Measurements from ENCODE around the gene SHISA9. TPM values are rescaled to one million over a fixed set of nuclear protein-coding genes. Genes with fewer than 3 reads are reported as not detected.

SHISA9 gene
- total RNA-seq, 1 experiment from 2014 or later: not detected

GRCh38 chr16:12972246-12972645 lies 70.8 kb downstream of the SHISA9 start:
- Histone ChIP-seq H3K9ac (ENCODE audit: low read length) (no peak overlapping the region), H3K9me3 (ENCODE audit: low read length) (no peaks in the 10 kb centered on the region), H3K4me1 (ENCODE audit: insufficient read depth, low read length) (peaks cover 4% of the 10 kb centered on the region; the same call in 1 of the 2 replicates), H3K36me3 (ENCODE audit: low read depth, low read length) (no peaks in the 10 kb centered on the region), H2AFZ (ENCODE audit: low read length) (no peak overlapping the region), H3K9me2 (replicated peaks; ENCODE audit: low read length) (no peaks in the 10 kb centered on the region), H3K4me3 (ENCODE audit: low read length) (no peak overlapping the region), H3K79me2 (ENCODE audit: low read length) (no peaks in the 10 kb centered on the region), H4K20me1 (ENCODE audit: low read length) (no peaks in the 10 kb centered on the region), H3K4me2 (ENCODE audit: low read length) (no peak overlapping the region), H3F3A (ENCODE audit: low read length, unreplicated experiment) (no peaks in the 10 kb centered on the region), H3K27ac (ENCODE audit: low read length) (no peak overlapping the region), H3K27me3 (ENCODE audit: low read length) (no peaks in the 10 kb centered on the region)
- TF ChIP-seq EZH2phosphoT487 (IDR thresholded peaks at IDR 0.05; ENCODE audit: borderline replicate concordance, low read length): no peak
- TF ChIP-seq EZH2 (IDR thresholded peaks at IDR 0.05; ENCODE audit: low read length, unreplicated experiment): no peak
- no peak for TF ChIP-seq CTCF (conservative IDR thresholded peaks at IDR 0.05; ENCODE audit: low read depth, low read length)
- BruUV-seq (replicated peaks): no TSS peak
- CTCF ChIA-PET: no interaction called here
- DNase-seq (no peak), ATAC-seq (no peak)
- POLR2A ChIA-PET (ENCODE audit: unreplicated experiment): no interaction called here
- intact Hi-C loops (cut with micrococcal nuclease): no loop called here

- Histone ChIP-seq H3K9me2 (replicated peaks; ENCODE audit: low read length) (no peaks in the 10 kb centered on the region), H3K36me3 (ENCODE audit: low read depth, low read length) (no peaks in the 10 kb centered on the region), H3K4me2 (ENCODE audit: low read length) (no peak overlapping the region), H3K27me3 (ENCODE audit: low read length) (no peaks in the 10 kb centered on the region), H3K9me3 (ENCODE audit: low read length) (no peaks in the 10 kb centered on the region), H4K20me1 (ENCODE audit: low read length) (no peaks in the 10 kb centered on the region), H2AFZ (ENCODE audit: low read length) (no peak overlapping the region), H3K4me1 (ENCODE audit: insufficient read depth, low read length) (peaks cover 4% of the 10 kb centered on the region; the same call in 1 of the 2 replicates), H3K9ac (ENCODE audit: low read length) (no peak overlapping the region), H3K27ac (ENCODE audit: low read length) (no peak overlapping the region), H3F3A (ENCODE audit: low read length, unreplicated experiment) (no peaks in the 10 kb centered on the region), H3K4me3 (ENCODE audit: low read length) (no peak overlapping the region), H3K79me2 (ENCODE audit: low read length) (no peaks in the 10 kb centered on the region)
- POLR2A ChIA-PET (ENCODE audit: unreplicated experiment): no interaction called here
- no TSS peak for BruUV-seq (replicated peaks)
- intact Hi-C loops (cut with micrococcal nuclease): no loop called here
- ATAC-seq: no peak
- CTCF ChIA-PET: no interaction called here
- DNase-seq: no peak
- no peak for TF ChIP-seq EZH2 (IDR thresholded peaks at IDR 0.05; ENCODE audit: low read length, unreplicated experiment)
- no peak for TF ChIP-seq CTCF (conservative IDR thresholded peaks at IDR 0.05; ENCODE audit: low read depth, low read length)
- TF ChIP-seq EZH2phosphoT487 (IDR thresholded peaks at IDR 0.05; ENCODE audit: borderline replicate concordance, low read length): no peak
Observed at GRCh38 chr16:12975766-12976165, 74.4 kb downstream of the SHISA9 start.

GRCh38 chr16:12976496-12976895 lies 75.1 kb downstream of the SHISA9 start:
- no peaks in the 10 kb centered on the region for H3F3A ChIP-seq (ENCODE audit: low read length, unreplicated experiment)
- H3K4me2 ChIP-seq (ENCODE audit: low read length): no peak overlapping the region
- no peaks in the 10 kb centered on the region for H4K20me1 ChIP-seq (ENCODE audit: low read length)
- intact Hi-C loops (cut with micrococcal nuclease): no loop called here
- H3K27me3 ChIP-seq (ENCODE audit: low read length): no peaks in the 10 kb centered on the region
- no peaks in the 10 kb centered on the region for H3K4me1 ChIP-seq (ENCODE audit: insufficient read depth, low read length)
- no peaks in the 10 kb centered on the region for H3K9me3 ChIP-seq (ENCODE audit: low read length)
- H3K9ac ChIP-seq (ENCODE audit: low read length): no peak overlapping the region
- POLR2A ChIA-PET (ENCODE audit: unreplicated experiment): no interaction called here
- H3K79me2 ChIP-seq (ENCODE audit: low read length): no peaks in the 10 kb centered on the region
- ATAC-seq (no peak), DNase-seq (no peak)
- no peaks in the 10 kb centered on the region for H3K9me2 ChIP-seq (replicated peaks; ENCODE audit: low read length)
- no peak overlapping the region for H3K4me3 ChIP-seq (ENCODE audit: low read length)
- CTCF ChIA-PET: no interaction called here
- no peaks in the 10 kb centered on the region for H3K36me3 ChIP-seq (ENCODE audit: low read depth, low read length)
- TF ChIP-seq EZH2phosphoT487 (IDR thresholded peaks at IDR 0.05; ENCODE audit: borderline replicate concordance, low read length) (no peak), EZH2 (IDR thresholded peaks at IDR 0.05; ENCODE audit: low read length, unreplicated experiment) (no peak), CTCF (conservative IDR thresholded peaks at IDR 0.05; ENCODE audit: low read depth, low read length) (no peak)
- H2AFZ ChIP-seq (ENCODE audit: low read length): no peak overlapping the region
- BruUV-seq (replicated peaks): no TSS peak
- H3K27ac ChIP-seq (ENCODE audit: low read length): no peak overlapping the region
